ENCODE measurements around the gene CA6. TPM values are rescaled to one million over a fixed set of nuclear protein-coding genes. Genes with fewer than 3 reads are reported as not detected.
"Not testable (repeated sequence)": the region's sequence is repeated elsewhere in the genome, so short reads cannot be mapped to it uniquely, and the experiment has no call there.

Gene CA6
- total RNA-seq, 2 donors from 2014 or later = not detected

GRCh38 chr1:8925406-8925805, 20.3 kb upstream of the CA6 start:
- intact Hi-C loops (cut with DNase I) = no loop called here
- H3K36me3 ChIP-seq = no peaks in the 10 kb centered on the region
- H3K4me3 ChIP-seq = no peak overlapping the region

GRCh38 chr1:8925960-8926359, 19.7 kb upstream of the CA6 start:
- Histone ChIP-seq H3K27me3 (no peaks in the 10 kb centered on the region), H3K4me3 (no peak overlapping the region), H3K9ac (ENCODE audit: low read depth in 2 of 2, low read length in 2 of 2) (no peak overlapping the region), H3K27ac (no peak overlapping the region), H3K9me3 (no peaks in the 10 kb centered on the region), H3K36me3 (no peaks in the 10 kb centered on the region), H3K4me1 (no peaks in the 10 kb centered on the region)
- no peak for DNase-seq
- TF ChIP-seq, protein P1, sequence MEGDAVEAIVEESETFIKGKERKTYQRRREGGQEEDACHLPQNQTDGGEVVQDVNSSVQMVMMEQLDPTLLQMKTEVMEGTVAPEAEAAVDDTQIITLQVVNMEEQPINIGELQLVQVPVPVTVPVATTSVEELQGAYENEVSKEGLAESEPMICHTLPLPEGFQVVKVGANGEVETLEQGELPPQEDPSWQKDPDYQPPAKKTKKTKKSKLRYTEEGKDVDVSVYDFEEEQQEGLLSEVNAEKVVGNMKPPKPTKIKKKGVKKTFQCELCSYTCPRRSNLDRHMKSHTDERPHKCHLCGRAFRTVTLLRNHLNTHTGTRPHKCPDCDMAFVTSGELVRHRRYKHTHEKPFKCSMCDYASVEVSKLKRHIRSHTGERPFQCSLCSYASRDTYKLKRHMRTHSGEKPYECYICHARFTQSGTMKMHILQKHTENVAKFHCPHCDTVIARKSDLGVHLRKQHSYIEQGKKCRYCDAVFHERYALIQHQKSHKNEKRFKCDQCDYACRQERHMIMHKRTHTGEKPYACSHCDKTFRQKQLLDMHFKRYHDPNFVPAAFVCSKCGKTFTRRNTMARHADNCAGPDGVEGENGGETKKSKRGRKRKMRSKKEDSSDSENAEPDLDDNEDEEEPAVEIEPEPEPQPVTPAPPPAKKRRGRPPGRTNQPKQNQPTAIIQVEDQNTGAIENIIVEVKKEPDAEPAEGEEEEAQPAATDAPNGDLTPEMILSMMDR (IDR thresholded peaks at IDR 0.05) = no peak
- intact Hi-C loops (cut with DNase I) = no loop called here

More at GRCh38 chr1:8925406-8925805, 20.3 kb upstream of the CA6 start:
- Histone ChIP-seq H3K27me3 (no peaks in the 10 kb centered on the region), H3K9ac (ENCODE audit: low read depth in 2 of 2, low read length in 2 of 2) (no peak overlapping the region), H3K9me3 (no peaks in the 10 kb centered on the region), H3K4me1 (no peaks in the 10 kb centered on the region), H3K27ac (no peak overlapping the region)
- DNase-seq = no peak
- TF ChIP-seq, protein P1 (IDR thresholded peaks at IDR 0.05) = no peak

DNA sequence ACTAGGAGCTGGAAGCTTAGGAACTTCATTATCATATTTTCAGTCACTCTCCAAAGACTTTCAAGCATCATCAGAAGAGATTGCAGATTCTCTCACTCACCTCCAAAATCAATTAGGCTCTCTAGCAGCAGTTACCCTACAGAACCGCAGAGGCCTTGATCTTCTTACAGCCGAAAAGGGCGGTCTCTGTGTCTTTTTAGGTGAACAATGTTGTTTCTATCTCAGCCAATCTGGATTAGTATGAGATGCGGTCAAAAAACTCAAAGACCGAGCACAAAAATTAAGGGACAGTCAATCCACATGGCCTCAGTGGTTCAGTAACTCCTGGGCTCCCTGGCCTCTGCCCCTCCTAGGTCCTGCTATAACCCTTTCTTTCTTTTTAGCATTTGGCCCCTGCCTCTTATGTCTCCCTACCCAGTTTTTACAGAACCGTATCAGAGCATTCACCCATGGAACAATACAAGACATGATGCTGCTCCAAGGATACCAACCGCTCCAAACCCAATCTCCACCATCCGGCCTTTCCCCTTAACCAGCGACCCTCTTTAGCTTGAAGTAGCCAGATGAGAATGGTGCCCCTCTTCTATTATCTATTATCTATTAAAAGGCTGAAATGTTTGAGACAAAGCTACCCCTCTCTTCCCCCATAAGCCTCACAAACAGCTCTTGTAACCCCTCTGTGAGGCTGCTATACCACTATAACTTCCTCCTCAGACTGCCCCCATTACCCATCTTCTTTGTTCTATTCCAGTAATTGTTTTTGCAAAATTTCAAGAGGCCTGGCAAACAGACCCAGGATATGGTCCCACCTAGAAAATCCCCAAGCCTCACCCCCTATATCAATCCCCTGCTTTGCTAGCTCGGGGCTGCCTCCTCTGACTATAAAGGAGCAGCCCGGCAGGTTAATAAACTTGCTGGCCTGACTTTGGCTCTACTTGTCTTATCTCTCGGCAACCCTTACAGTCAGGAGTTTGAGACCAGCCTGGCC, 18.7 kb upstream of the CA6 start:
- TF ChIP-seq, protein P1 (IDR thresholded peaks at IDR 0.05) = no peak
- Histone ChIP-seq H3K4me1 (no peaks in the 10 kb centered on the region), H3K4me3 (no peak overlapping the region), H3K9ac (ENCODE audit: low read depth in 2 of 2, low read length in 2 of 2) (no peak overlapping the region), H3K27ac (no peak overlapping the region), H3K36me3 (no peaks in the 10 kb centered on the region), H3K9me3 (no peaks in the 10 kb centered on the region), H3K27me3 (no peaks in the 10 kb centered on the region)
- no peak for DNase-seq
- intact Hi-C loops (cut with DNase I) = no loop called here

DNA sequence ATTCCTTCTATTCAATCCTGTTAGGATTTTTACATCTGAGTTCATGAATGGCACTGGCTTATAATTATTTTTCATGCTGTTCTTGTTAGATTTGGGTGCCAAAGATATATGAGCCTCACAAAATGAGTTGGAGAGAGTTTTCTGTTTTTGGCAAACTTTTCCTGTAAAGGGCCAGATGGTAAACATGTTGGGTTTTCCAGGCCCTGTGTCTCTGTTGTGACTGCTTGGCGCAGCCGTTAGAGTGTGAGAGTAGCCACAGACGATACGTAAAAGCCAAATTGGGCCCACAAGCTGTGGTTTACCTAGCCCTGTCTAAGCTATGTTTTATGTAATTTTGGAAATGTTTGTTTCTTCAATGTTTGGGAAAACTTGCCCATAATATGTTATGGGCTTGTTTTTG, 15.6 kb upstream of the CA6 start:
- Histone ChIP-seq H3K4me3 (no peak overlapping the region), H3K27ac (no peak overlapping the region), H3K4me1 (no peaks in the 10 kb centered on the region), H3K27me3 (no peaks in the 10 kb centered on the region), H3K36me3 (no peaks in the 10 kb centered on the region), H3K9ac (ENCODE audit: low read depth in 2 of 2, low read length in 2 of 2) (no peak overlapping the region), H3K9me3 (no peaks in the 10 kb centered on the region)
- intact Hi-C loops (cut with DNase I) = no loop called here
- no peak for DNase-seq
- TF ChIP-seq, protein P1 (IDR thresholded peaks at IDR 0.05) = no peak

GRCh38 chr1:8937051-8937450, 8.6 kb upstream of the CA6 start:
- H3K9ac ChIP-seq (ENCODE audit: low read depth in 2 of 2, low read length in 2 of 2); H3K36me3 ChIP-seq; DNase-seq; H3K27ac ChIP-seq; intact Hi-C loops (cut with DNase I); H3K27me3 ChIP-seq; H3K9me3 ChIP-seq; H3K4me1 ChIP-seq; H3K4me3 ChIP-seq: not testable (repeated sequence)

- Histone ChIP-seq H3K36me3 (no peaks in the 10 kb centered on the region), H3K27ac (no peak overlapping the region), H3K27me3 (no peaks in the 10 kb centered on the region), H3K4me3 (no peak overlapping the region), H3K9me3 (no peaks in the 10 kb centered on the region), H3K9ac (ENCODE audit: low read depth in 2 of 2, low read length in 2 of 2) (no peak overlapping the region), H3K4me1 (no peaks in the 10 kb centered on the region)
- TF ChIP-seq, protein P1 (IDR thresholded peaks at IDR 0.05) = no peak
- DNase-seq = no peak
- intact Hi-C loops (cut with DNase I) = no loop called here
These were observed 8.0 kb upstream of the CA6 start for GRCh38 chr1:8937701-8938100.

Measured in colonic mucosa (tissue), 4 donors.